HTR-8/SVneo (cell line): ENCODE measurements around the gene ARAP2.
A peak's percentile ranks its signal among the peaks of the same experiment; 100 is the strongest.

ENCODE experiments used
- DNase-seq: peaks from one replicate; pipeline ENCODE4 v3.0.0; 2011; ENCODE audit warnings: low spot score, mixed read lengths; ENCODE audit not compliant: insufficient read length
- FAIRE-seq: peaks from 2 replicates; lab custom pipeline; 2011; peaks lifted over from hg19 to GRCh38; lab: Jason Lieb, UNC

The ARAP2 gene, protein sequence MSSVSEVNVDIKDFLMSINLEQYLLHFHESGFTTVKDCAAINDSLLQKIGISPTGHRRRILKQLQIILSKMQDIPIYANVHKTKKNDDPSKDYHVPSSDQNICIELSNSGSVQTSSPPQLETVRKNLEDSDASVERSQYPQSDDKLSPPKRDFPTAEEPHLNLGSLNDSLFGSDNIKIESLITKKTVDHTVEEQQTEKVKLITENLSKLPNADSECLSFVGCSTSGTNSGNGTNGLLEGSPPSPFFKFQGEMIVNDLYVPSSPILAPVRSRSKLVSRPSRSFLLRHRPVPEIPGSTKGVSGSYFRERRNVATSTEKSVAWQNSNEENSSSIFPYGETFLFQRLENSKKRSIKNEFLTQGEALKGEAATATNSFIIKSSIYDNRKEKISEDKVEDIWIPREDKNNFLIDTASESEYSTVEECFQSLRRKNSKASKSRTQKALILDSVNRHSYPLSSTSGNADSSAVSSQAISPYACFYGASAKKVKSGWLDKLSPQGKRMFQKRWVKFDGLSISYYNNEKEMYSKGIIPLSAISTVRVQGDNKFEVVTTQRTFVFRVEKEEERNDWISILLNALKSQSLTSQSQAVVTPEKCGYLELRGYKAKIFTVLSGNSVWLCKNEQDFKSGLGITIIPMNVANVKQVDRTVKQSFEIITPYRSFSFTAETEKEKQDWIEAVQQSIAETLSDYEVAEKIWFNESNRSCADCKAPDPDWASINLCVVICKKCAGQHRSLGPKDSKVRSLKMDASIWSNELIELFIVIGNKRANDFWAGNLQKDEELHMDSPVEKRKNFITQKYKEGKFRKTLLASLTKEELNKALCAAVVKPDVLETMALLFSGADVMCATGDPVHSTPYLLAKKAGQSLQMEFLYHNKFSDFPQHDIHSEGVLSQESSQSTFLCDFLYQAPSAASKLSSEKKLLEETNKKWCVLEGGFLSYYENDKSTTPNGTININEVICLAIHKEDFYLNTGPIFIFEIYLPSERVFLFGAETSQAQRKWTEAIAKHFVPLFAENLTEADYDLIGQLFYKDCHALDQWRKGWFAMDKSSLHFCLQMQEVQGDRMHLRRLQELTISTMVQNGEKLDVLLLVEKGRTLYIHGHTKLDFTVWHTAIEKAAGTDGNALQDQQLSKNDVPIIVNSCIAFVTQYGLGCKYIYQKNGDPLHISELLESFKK (N-terminal part only)

DNA sequence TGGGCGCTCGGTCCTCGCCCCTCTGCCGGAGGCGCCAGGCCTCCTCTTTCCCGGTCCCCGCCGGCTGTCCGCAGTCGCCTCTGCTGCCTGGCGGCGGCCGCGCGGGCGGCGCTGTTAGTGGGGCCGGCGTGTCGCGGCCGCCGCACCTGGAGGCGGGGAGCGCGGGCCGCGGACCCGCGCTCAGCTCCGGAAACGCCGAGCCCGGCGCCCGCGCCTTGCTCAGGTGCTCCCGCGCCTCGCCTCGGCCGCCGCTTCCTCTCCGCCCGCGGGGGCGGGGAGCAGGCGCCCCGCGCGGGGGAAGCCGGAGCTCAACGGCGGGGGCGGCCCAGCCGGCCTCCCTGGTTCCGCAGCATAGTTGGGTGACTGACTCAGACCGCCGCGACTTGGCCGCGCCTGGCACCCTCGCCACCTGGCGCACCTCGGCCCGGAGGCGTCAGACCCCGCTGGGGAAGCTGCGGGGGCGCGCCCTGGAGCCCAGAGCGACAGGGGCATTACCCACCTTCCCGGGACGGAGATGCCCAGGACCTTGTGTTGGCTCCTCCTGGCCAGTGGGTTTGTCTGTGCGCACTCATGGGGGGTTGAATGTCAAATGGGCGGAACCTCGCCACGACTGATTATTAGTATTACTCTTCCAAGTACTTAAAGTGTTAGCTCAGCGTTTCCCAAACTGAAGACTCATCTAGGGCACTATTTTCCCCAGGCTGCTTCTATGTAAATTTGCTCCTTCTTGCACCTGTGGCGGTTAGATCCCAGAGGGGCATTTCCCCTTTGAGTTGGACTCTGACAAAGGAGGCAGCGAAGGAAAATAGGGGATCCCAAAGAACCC, at the start of gene ARAP2:
ARAP2 (minus strand) TSS at position 258 of the 826 bp plus-strand sequence. CDS start 15,028 bp downstream, outside the sequence.
- peak; percentile 80 for FAIRE-seq

DNA sequence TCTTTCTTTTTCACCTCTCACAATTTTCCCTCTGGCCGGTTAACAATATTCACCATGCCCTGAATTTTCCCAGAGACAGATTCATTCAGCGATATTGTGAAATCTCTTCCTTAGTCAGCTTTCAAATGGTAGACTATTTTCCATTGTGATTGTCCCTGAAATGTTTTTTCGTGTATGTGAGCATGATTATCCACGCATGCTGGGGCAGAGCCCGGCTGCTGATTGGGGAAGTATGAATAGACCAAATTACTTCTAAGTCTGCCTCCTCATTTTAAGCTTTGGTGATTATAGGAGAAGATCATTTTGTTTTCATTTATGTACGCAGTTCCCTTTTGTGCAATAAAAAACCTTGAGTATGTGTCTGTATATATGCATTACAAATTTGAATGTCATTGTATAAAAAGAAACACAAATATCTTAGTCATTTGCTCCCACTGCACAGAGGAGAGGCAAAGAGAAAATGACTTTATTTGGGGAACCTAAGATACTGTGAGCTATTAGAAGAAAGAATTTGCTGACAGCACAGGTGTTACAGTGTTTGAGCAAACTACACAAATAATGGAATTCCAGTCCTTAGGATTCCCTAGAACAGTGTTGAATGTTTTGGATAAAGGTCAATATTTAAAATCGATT, 48.4 kb upstream of the ARAP2 start:
- DNase-seq (no peak), FAIRE-seq (no peak)

More for the DNA sequence above, at the start of gene ARAP2:
- DNase-seq: peak; percentile 54

DNA sequence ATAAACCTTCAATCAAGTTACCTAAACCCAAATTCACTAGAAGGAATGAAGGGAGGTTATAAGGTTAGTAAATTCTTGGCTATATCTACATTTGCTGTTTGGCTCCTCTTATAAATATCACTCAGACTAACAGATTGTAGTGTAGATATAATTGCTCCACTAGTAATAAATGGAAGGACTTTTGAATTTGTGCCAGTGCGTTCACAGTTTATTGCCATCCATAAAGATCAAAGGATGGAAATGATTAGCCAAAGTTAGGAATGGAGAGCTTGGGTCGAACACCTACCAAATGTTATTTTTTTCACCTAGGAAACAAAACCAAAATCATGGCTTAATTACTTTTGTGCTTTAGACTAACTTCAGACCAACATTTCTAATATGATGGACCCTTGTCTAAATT, 46.3 kb upstream of the ARAP2 start:
- DNase-seq: no peak
- no peak for FAIRE-seq

DNA sequence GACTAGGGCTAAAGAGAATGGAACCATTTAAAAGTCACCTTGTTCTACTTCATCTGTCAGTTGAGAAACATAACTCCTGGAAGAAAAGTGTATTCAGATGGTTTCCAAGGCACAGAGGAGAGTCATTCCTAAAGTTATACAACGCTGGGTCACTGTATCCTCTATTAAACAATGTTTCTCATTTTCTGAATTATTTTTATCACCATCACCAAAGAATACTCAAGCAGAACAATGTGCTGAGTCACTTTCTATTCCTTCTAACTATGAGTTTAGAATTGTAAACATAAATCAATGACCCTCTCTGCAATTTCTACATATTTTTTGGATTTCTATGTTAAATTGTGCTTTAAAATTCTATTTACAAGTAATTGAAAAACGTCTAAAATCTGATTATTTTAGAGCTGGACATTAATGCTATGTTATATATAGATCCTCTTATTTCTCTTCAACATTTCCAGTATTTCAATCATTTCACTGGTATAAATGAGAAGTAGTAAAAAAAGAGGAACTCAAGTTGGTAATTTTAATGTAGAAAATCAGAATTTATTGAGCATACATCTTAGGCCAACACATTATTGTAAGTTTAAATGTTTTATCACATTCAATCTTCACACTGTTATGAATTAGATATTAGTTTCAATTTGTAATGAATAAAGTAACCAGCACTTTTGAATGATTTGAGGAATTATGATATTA, 44.6 kb upstream of the ARAP2 start:
- FAIRE-seq: no peak
- DNase-seq: no peak

DNA sequence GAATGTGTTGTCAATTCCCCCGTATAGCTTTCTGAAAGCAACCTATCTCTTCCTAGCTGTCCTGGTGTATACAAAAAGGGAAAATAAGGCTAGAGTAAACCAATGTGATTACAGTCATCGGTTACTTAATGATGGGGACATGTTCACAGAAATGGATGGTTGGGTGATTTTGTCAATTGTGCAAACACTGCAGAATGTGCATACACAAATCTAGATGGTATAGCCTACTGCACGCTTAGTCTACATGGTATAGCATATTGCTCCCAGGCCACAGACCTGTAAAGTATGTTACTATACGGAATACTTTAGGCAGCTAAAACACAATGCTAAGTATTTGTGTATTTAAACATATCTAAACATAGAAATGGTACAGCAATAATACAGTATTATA, 42.2 kb upstream of the ARAP2 start:
- FAIRE-seq: no peak
- no peak for DNase-seq

DNA sequence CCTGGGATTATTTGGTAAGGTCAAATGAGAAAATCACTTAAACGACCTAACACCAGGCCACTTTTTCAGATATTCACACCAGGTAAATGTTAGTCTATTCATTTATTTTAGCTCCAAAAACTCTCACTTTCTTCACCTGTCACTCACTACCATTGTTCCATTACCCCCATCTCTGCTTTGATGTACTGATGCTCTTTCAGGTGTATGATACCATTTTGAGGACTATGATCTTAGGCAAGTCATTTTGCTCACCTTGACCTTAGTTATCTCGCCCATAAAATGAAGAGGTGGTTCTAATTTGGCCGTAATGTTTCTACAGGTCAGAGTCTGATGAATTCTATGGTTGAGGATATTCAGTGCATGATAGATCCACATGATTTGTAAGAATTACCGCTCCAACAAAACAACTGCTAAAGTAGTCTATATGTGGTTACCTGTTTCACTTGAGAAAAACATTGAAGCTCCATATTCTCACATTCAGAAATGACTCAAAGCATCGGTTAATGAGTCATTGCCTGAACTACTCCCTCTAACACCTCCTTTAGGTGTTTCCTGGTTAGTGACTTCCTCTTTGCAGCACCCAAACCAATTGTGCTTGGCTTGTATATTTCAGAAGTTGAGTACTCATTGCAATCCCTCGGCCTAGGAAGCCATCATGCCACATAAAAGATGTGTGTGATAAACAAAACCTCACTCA, 41.6 kb upstream of the ARAP2 start:
- FAIRE-seq (no peak), DNase-seq (no peak)

- FAIRE-seq: no peak
- DNase-seq: no peak
Measured at GRCh38 chr4:36283912-36284465, 39.7 kb upstream of the ARAP2 start.

DNA sequence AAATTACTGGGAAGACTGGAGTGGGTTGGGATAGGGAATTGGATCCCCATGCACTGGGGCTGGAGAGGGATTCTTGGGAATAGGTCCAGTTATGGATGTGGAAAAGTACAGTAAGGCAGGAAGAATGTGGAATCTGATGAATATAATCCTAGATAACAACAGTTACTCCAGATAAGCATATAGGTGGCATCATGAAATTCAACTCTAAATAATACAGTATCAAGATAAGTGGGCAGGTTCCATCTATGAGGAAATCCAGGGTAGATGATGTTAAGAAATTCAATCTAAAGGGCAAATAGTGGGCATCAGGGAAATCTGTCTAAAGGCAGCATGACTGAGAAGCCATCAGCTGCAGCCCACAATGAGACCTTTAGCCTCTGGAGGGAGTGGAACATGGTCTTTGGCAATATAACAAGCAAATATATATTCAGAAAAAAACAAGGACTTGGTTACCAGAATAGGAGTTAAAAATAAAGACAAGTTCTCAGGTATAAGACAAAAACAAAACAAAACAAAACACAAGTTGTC, 38.3 kb upstream of the ARAP2 start:
- FAIRE-seq (no peak), DNase-seq (no peak)

- DNase-seq (no peak), FAIRE-seq (no peak)
Measured at GRCh38 chr4:36281384-36282106, 37.2 kb upstream of the ARAP2 start, which contains the start of gene DTHD1. DTHD1 (plus strand) TSS chr4:36281616; CDS start chr4:36281759, 143 bp downstream.

DNA sequence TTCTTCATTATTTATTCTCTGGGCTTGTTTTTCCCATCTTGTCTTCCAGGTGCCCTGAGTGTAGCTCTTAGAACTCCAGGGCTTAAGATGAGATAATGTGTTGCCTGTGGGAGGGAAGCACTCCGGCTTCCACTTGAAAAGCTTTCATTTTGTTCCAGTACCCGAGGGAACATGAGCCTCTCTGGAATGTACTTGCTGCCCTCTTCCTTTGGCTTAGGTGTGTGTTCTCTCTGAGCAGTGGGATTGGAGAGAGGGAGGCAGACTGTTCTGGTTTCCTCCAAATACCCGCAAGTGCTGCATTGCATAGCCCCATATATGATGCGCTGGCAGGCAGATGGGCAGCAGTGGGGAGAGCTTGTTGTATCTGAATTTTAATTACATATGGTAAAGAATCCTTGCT, 36.2 kb upstream of the ARAP2 start:
- FAIRE-seq (no peak), DNase-seq (no peak)

- no peak for DNase-seq
- no peak for FAIRE-seq
Measured at GRCh38 chr4:36278789-36279188, 34.5 kb upstream of the ARAP2 start.

DNA sequence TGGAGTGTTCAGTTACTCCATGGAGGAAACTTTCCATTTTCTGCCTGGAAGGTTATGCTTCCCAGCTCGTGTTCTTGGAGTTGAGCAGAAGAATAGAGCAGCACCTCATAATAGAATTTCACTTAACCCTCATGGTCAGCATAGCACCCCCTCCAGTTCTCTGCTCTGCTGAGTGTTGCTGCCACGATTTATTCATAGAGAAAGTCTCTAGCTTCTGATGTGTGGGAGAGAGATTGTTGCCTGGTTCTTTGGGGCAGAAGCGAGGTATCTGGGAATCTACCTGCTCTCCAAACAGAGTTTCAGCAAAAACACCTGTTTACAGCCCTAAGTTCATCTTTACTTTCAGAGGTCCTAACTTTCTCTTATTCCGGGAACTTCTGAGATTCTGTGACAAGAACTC, 33.2 kb upstream of the ARAP2 start:
- no peak for DNase-seq
- no peak for FAIRE-seq

- DNase-seq (no peak), FAIRE-seq (no peak)
Measured at GRCh38 chr4:36274158-36274557, 29.8 kb upstream of the ARAP2 start.

- FAIRE-seq: no peak
- no peak for DNase-seq
Measured at GRCh38 chr4:36273276-36273675, 29.0 kb upstream of the ARAP2 start.

DNA sequence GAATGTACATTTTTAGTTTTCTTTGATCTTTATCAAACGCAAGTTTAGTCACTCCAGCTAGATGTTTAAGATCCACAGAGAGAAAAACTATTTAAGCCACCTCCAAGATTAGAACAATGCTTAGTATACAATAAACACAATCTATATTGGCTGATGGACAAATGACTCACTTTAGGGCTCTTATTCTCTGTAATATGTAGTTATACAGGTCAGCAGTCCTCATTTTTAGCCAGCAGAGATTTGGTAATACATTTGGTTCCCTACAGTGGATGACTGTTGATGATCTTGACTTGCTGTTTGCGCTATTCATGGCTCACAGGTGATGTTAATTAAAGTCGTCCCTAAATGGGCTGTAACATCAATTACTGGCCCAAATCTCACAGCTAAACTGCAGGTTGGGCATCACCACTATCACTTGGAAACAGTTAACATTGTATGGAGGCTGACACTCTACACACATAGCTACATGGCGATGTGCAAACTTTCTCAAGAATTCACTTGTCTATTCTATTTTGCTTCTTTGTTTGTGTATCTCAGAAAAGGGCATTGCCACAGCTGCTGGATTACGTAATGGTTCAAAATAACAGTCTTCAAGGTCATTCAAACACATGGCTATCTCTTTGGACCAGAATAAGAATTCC, 25.3 kb upstream of the ARAP2 start:
- no peak for DNase-seq
- no peak for FAIRE-seq

- FAIRE-seq: no peak
Measured at GRCh38 chr4:36269101-36269500, 24.8 kb upstream of the ARAP2 start.

More at GRCh38 chr4:36269101-36269500, 24.8 kb upstream of the ARAP2 start:
- DNase-seq: no peak
